ENCODE results near the gene SPATA19.
A peak's percentile ranks its signal among the peaks of the same experiment; 100 is the strongest.

SPATA19 gene

DNA sequence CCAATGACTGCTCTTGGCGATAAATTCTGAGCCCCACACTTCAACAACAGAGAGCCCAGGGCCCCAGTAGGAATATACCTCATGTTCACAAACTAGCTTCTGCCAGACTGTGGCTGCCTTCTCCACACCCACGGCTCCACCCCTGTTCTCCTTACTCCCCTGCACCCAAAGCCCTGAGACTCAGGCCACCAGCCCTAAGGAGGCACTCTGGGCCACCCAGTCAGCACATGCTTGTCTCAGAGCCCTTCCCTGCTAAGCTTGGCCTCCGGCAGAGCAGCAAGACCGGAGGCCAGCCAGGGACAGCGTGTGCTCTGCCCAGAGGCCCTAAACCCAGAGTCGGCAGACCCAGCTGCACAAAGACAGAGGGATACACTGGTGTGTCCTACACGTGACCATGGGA, 27.9 kb downstream of the SPATA19 start:
- DNase-seq: no peak

DNA sequence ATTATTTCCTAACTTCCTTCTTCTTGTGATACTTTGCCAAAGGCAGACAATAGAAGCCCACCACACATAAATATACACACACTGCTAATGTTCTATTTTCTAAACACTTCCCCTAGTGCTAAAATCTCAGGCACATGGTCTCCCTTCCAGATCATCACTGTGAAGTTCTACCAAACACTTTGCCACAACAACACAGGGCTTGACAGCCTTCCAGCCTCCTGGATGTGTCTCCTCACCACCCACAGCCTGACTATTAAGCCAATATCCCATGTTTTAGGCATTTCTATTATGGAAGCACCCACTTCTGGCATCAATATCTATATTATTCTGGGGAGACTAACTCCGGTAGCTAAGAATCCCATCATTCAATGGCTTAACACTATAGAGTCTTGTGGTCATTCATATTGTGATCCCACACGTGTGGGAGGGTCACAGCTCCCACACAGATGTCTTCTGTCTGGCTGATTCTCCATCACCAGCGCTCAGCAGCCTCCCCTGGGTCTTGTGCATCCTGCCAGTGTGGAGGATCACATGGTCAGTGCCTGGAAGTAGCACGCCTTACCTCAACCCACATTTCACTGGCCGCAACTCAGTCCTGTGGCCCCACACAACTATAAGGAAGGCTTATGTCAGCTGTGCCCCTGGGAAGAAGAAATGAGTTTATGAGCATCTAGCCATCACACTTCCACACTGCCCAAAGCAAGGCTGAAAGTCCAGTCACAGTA, 29.0 kb downstream of the SPATA19 start:
- no peak for DNase-seq

GRCh38 chr11:133815636-133816035, 29.7 kb downstream of the SPATA19 start:
- no peak for DNase-seq

DNA sequence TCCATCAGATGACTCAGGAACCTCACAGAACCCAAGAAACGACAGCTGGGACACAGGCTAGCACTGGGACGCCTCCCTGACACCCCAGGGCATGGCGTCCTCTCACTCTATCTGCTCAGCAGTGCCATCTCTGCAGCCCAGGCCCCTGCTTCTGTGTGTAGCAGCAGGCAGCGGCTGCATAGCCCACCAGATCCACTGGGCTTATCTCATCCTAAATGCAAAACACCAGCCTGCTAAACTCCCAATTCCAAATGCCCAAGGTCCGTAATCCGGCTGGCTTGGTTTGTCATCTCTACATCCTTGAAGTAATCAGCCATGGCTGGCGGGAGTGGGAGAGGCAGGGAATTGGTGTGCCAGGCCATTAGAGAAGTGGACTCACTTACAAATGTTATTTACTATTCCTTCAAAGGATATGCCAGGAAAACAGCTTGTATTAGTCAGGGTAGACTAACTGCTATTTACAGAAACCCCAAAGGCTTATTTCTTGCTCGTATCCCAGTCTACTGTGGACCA, 30.7 kb downstream of the SPATA19 start:
- no peak for DNase-seq

DNA sequence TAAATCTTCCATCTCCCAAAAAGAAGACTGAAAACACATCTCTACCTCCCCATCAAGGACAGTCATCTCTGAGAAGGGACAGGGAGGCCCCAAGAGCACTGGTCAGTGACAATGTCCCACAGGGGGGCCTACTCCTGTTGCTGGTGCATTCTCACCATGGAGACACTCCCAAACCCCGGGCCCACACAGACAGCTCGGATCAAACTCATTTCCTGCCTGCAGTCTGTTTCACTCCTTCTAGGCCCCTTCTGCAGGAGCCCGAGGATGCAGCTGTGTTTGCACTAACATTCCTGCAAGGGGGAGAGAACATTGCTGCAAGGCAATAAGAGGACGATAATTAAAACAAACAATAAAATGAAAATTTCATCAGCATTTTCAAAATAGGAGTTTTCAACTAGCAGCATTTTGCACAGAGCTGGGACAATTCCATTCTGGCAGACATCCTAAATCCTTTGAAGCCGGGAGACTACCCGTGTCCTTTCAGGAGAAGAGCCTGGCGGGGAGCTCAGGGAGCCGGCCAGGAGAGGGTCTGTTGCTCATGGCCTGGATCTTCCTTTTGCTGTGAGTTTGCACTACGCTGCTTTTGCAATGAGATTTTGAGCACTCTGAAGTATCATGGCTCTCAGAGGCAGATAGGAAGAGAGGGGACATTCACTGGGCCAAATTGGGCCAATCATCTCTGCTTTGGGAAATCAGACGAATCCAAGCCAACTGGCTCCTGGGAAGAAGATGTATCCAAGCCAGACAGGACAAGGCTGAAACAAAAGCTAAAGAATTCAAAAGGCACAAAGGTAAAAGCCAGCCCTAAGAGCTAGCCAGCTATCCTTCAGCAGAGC, 33.2 kb downstream of the SPATA19 start:
- DNase-seq: no peak

DNA sequence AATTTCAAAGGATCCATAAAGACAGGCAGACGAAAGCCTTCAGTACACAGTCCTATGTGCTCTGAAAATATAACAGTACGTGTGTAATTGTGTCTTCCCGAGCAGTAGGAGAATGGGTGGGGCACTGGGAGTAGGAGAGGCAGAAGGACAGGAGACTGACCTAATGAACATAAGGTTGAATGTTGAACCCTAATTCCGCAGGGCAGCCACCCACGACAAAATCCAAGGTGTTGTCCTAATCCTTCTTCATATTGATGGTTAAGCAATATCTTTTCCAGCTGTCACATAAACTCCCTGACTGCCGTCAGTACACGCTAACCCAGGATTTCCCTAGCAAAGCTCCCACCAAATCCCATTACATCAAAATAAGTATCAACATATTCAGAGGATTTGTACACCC, 34.5 kb downstream of the SPATA19 start:
- no peak for DNase-seq

GRCh38 chr11:133809569-133810491, 35.5 kb downstream of the SPATA19 start:
- DNase-seq: no peak

DNA sequence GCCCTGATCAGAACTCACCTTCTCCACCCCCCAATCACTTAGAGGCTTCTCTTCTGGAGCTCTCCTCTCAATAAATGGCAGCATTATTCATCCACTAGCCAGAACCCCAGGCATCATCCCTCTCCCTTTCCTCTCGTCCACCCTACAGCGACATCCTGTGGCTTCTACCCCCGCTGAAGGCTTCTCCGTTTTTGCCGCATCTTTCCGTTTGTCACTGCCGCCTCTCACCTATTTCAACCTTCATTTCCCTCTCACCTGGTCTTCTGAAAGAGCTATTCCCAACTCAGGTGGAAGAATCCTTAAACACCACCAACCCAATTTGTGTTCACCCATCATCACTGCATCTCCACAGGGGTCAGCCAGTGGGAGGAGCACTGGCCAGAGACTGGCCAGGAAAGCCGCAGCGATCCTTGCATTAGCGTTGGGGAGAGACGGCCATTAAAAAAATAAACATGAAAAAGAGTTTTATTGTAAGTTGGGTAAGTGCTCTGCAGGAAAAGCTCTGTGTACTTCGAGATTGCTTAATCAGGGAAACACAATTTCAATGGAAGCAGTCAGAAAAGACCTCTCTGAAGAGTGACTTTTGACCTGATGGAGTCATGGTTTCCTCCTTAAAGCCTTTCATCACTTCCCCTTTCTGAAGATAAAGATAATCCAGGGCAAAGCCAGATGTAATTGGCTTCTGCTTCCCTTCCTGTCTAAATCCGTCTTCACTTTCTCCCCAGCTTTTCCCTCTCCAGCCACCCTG, 36.7 kb downstream of the SPATA19 start:
- no peak for DNase-seq

- DNase-seq: no peak
These were observed 42.3 kb downstream of the SPATA19 start for GRCh38 chr11:133803026-133803425.

DNA sequence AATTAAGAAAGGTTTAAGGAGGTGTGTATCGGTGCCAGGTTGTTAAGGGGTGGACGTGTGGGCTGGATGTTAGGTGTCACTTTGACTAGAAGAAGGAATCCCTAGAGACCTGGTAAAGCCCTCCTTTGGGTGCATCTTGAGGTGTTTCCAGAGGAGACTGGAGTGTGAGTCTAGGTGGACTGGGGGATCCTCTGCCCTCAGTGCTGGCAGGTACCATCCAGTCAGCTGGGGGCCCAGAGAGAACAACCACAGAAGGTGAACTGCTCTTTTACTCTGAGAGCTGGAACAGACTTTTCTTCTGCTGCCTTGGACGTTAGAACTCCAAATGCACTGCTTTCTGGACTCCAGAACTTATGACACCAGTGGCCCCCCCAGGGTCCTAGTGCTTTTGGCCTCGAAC, 44.0 kb downstream of the SPATA19 start:
- no peak for DNase-seq

DNA sequence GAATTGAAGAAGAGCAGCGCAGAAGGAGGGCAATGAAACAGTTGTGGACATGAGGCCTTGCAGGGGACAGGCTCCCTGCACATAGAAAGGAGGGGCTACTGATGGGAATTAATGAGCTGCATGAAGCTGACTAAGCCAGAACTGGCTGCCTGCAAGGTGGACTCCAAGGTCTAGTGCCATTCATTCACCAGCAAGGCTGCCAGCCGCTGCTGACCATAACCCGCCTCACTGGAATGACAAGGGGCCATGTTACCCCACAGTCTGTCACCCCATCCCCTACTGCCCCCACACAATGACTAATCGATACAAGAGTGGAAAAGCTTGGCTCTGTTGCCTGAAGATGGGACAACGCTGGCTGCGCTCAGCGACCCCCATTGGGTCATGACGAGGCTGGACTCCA, 44.6 kb downstream of the SPATA19 start:
- no peak for DNase-seq

DNA sequence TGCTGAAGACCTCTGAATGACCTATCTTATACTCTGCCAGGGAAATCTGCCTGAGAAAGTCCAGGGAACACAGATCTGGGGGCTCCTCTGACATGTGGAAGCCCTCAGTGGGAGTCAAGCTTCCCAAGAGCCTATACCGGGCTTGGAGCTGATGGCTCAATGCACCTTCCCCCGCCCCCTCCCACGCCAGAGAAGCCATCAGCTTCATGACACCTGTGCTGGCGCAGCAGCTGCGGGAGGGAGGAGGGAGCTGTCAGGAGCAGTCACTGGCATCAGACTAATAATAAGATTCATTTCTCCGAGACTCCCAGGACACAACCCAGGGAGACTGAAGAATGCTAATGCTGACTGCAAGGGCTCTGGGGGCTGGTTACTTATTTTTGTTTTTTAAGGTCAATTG, 47.8 kb downstream of the SPATA19 start:
- DNase-seq: no peak

DNA sequence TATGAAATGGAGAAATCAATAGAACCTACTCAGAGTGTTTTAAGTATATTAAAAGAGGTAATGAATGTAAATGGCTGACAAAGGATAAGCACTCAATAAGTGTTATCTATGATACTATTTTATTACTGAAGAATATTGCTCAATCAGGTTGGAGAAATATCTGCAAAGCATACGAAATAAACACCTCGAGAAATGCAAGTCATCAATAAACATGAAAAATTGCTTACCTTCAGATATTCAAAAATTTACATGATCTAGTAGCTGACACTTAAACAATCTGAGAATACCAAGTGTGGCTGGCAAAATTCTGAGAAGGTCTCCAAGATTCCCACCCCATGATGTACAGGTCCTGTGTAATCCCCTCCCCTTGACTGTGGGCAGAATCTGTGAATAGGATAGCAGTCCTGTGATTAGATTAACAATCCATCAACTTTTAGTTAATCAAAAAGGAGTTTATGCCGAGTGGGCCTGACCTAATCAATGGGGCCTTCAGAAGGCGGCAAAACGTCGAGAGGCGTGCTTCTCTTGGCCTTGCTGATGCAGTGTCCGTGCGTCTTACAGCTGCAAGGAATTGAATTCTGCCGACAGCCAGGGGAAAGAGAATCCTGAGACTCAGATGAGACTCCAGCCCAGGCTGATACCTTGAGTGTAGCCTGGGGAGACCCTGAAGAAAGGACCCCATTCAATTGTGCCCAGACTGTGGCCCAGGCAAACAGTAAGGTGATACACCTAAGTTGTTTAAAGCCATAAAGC, 49.1 kb downstream of the SPATA19 start:
- no peak for DNase-seq

GRCh38 chr11:133795088-133795487, 50.2 kb downstream of the SPATA19 start:
- no peak for DNase-seq

DNA sequence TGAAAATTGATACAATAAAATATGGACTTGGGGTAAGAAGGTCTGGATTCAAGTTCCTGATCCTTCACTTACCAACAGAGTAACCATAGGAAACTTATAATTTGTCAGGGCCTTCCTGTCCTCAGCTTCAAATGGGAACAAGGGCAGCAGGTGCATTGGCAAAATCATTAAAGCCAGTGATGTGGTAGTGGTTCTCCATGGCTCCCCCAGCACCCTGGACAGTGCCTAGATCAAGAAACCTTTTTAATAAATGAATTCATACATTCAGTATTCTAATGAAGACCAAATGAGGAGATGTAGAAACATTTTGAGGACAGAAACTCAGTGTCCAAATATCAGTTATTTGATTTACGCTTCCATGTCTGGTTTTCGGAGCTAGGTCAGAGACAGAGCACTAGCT, 51.1 kb downstream of the SPATA19 start:
- DNase-seq: no peak

- no peak for DNase-seq
These were observed 51.9 kb downstream of the SPATA19 start for GRCh38 chr11:133793271-133794035.

DNA sequence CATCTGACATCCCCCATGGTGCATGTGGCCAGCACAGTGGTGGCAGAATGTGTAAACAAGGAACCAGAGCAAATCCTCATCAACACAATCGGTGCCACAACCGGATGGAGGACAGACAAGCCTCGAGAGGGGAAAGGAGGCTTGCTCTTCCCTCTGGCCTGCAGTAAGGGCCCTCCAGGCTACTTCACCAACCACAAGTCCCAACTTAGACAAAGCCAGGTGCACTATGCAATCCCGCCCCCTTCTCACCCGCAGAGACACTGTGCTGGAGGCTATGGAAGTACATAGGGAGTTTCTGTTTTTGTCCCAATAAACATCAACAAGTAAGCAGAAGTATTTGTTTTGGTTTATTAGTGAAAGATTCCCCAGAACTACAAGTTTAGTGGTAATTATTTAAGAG, 54.3 kb downstream of the SPATA19 start:
- peak; percentile 7 for DNase-seq
